ENCODE measurements around the gene CDC42EP5.
"Not testable (repeated sequence)": the region's sequence is repeated elsewhere in the genome, so short reads cannot be mapped to it uniquely, and the experiment has no call there.

The CDC42EP5 gene

DNA sequence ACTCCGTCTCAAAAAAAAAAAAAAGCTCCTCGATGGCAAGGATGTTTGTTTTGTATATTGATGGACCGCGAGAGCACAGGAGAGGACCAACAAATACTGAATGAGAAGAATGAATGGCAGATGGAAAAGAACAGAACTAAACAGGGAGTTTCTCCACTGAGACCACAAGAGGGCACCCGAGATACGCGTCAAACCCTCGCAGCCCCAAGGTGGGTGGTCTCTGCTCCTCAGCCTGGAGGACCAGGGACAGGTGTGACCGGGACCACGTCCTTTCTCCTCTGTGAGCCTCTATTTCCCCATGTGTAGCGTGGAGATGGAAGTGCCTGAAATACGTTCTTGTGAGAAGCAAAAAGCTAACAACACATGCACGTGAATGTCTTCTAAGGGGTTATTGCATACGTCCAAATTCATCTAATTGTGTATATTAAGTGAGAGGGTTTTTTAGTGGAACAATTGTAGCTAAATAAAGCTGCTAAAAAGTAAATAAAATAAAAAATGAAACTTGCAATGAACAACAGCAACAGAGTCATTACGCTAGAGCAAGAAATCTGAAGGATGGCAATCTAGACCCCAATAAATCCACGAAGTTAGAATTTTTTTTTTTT lies 8.3 kb upstream of the CDC42EP5 start:
- Histone ChIP-seq H3K4me3 (ENCODE audit: low read length) (no peak overlapping the region), H3K36me3 (ENCODE audit: control insufficient read depth, insufficient read depth, low read length) (no peaks in the 10 kb centered on the region), H3K27ac (ENCODE audit: low read depth, low read length) (no peak overlapping the region), H3K9ac (ENCODE audit: low read length) (no peak overlapping the region), H3K4me1 (ENCODE audit: control insufficient read depth, insufficient read depth, low read length) (no peaks in the 10 kb centered on the region), H3K27me3 (ENCODE audit: control insufficient read depth, insufficient read depth, low read length) (no peaks in the 10 kb centered on the region)

DNA sequence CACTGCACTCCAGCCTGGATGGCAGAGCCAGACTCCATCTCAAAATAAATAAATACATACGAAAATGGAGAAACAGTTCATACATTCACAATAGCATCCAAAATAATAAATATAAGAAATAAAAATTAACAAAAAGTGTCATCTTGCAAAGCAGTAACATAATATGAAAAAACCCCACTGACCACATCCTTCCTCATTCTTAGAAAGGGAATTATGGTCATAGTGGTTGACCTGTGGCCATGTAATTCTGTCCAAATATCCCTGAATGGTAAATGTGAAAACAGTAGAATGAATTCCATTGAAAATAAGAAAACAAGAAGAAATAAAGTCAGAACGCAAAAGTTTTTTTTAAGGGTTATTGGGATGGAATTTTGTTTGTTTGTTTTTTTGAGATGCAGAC lies 7.0 kb upstream of the CDC42EP5 start:
- Histone ChIP-seq H3K4me1 (ENCODE audit: control insufficient read depth, insufficient read depth, low read length) (no peaks in the 10 kb centered on the region), H3K36me3 (ENCODE audit: control insufficient read depth, insufficient read depth, low read length) (no peaks in the 10 kb centered on the region), H3K27me3 (ENCODE audit: control insufficient read depth, insufficient read depth, low read length) (no peaks in the 10 kb centered on the region), H3K27ac (ENCODE audit: low read depth, low read length) (no peak overlapping the region), H3K4me3 (ENCODE audit: low read length) (no peak overlapping the region), H3K9ac (ENCODE audit: low read length) (no peak overlapping the region)

DNA sequence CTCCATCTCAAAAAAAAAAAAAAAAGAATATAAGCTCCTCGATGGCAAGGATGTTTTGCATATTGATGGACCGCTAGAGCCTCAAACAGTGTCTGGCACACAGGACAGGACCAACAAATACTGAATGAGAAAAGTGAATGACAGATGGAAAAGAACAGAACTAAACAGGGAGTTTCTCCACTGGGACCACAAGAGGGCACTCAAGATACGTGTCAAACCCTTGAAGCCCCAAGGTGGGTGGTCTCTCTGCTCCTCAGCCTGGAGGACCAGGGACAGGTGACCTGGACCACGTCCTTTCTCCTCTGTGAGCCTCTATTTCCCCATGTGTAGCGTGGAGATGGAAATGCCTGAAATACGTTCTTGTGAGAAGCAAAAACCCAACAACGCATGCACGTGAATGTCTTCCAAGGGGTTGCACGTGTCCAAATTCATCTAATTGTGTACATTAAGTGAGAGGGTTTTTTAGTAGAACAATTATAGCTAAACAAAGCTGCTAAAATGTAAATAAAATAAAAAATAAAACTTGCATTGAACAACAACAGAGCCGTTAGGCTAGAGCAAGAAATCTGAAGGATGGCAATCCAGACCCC lies 5.7 kb upstream of the CDC42EP5 start:
- H3K27me3 ChIP-seq (ENCODE audit: control insufficient read depth, insufficient read depth, low read length), result no peaks in the 10 kb centered on the region
- H3K9ac ChIP-seq (ENCODE audit: low read length), result no peak overlapping the region
- H3K4me3 ChIP-seq (ENCODE audit: low read length), result no peak overlapping the region
- no peaks in the 10 kb centered on the region for H3K36me3 ChIP-seq (ENCODE audit: control insufficient read depth, insufficient read depth, low read length)
- H3K4me1 ChIP-seq (ENCODE audit: control insufficient read depth, insufficient read depth, low read length), result no peaks in the 10 kb centered on the region
- H3K27ac ChIP-seq (ENCODE audit: low read depth, low read length), result no peak overlapping the region

GRCh38 chr19:54477650-54478049 lies 4.6 kb upstream of the CDC42EP5 start:
- Histone ChIP-seq H3K9ac (ENCODE audit: low read length) (no peak overlapping the region), H3K4me3 (ENCODE audit: low read length) (no peak overlapping the region), H3K27ac (ENCODE audit: low read depth, low read length) (no peak overlapping the region), H3K27me3 (ENCODE audit: control insufficient read depth, insufficient read depth, low read length) (no peaks in the 10 kb centered on the region), H3K36me3 (ENCODE audit: control insufficient read depth, insufficient read depth, low read length) (no peaks in the 10 kb centered on the region), H3K4me1 (ENCODE audit: control insufficient read depth, insufficient read depth, low read length) (no peaks in the 10 kb centered on the region)

DNA sequence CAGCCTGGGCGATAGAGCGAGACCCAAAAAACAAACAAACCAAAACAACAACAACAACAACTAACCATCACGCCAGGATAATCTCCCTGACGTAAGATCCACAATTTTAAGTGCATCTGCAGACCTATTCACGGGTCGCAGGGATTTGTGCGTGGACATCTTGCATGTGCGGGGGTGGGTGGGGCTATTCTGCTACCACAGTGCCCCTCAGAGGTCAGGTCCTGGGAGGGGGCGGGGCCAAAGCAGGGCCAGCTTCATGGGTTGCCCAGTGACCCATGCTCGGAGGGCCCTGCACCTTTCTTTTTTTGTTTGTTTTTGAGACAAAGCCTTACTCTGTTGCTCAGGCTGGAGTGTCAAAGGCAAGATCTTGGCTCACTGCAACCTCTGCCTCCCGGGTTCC lies 2.6 kb upstream of the CDC42EP5 start:
- no peak overlapping the region for H3K4me3 ChIP-seq (ENCODE audit: low read length)
- no peak overlapping the region for H3K9ac ChIP-seq (ENCODE audit: low read length)
- H3K27ac ChIP-seq (ENCODE audit: low read depth, low read length), result no peak overlapping the region
- H3K36me3 ChIP-seq (ENCODE audit: control insufficient read depth, insufficient read depth, low read length), result no peaks in the 10 kb centered on the region
- H3K27me3 ChIP-seq (ENCODE audit: control insufficient read depth, insufficient read depth, low read length), result no peaks in the 10 kb centered on the region
- no peaks in the 10 kb centered on the region for H3K4me1 ChIP-seq (ENCODE audit: control insufficient read depth, insufficient read depth, low read length)

DNA sequence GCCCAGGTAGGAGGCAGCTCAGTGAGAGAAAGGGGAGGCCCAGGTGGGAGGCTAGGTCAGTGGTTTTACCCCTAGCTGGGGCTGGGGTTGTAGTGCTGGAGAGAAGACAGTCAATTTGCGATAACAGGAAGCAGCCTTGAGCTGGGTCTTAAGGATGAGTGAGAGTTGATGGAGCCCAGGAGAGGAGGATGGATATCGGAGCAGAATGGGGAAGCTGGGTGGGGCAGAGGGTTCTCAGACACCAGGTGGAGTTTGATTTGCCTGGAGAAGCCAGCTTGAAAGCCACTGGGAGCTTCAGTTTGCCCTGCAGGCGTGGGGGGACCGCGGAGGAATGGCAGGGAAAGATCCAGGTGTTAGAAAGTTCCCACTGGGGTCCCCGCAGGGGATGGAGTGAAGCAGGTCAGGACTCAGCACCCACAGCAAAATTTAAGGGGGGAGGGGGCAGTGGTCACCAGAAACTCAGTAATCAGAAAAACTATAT lies 836 bp upstream of the CDC42EP5 start:
- peak overlapping the region; percentile 46 for H3K27ac ChIP-seq (ENCODE audit: low read depth, low read length)
- peak overlapping the region; percentile 47 for H3K4me3 ChIP-seq (ENCODE audit: low read length)
- H3K4me1 ChIP-seq (ENCODE audit: control insufficient read depth, insufficient read depth, low read length), result no peaks in the 10 kb centered on the region
- H3K36me3 ChIP-seq (ENCODE audit: control insufficient read depth, insufficient read depth, low read length), result no peaks in the 10 kb centered on the region
- H3K27me3 ChIP-seq (ENCODE audit: control insufficient read depth, insufficient read depth, low read length), result no peaks in the 10 kb centered on the region
- no peak overlapping the region for H3K9ac ChIP-seq (ENCODE audit: low read length)

- peak overlapping the region; percentile 68 for H3K9ac ChIP-seq (ENCODE audit: low read length)
- H3K4me3 ChIP-seq (ENCODE audit: low read length), result peak overlapping the region; percentile 61
- no peaks in the 10 kb centered on the region for H3K27me3 ChIP-seq (ENCODE audit: control insufficient read depth, insufficient read depth, low read length)
- H3K27ac ChIP-seq (ENCODE audit: low read depth, low read length), result peak overlapping the region; percentile 61
- no peaks in the 10 kb centered on the region for H3K4me1 ChIP-seq (ENCODE audit: control insufficient read depth, insufficient read depth, low read length)
- H3K36me3 ChIP-seq (ENCODE audit: control insufficient read depth, insufficient read depth, low read length), result no peaks in the 10 kb centered on the region
Observed at GRCh38 chr19:54470991-54471782, 1.9 kb downstream of the CDC42EP5 start.

DNA sequence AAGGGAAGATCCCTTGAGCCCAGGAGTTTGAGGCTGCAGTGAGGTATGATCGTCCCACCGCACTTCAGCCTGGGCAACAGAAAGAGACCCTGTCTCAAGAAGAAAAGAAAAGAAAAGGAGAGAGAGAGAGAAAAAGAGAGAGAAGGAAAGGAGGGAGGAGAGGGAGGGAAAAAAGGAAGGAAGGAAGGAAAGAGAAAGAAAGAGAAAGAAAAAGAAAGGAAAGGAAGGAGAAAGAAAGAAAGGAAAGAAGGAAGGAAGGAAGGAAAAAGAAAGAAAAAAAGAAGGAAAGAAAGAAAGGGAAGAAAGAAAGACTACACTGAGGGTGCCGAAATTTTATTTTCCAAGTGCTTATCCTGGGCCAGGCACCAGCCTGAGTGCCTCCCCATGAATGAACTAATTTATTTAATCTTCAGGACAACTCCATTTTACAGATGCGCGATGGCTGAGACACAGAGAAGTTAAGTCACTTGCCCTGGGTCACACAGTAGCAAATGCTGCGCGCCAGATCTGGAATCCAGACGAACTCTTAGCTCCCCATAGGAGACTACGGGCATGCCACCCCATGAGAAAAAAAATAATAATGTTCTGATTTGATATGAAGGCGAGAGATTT lies 2.7 kb downstream of the CDC42EP5 start:
- Histone ChIP-seq H3K4me1 (ENCODE audit: control insufficient read depth, insufficient read depth, low read length) (no peaks in the 10 kb centered on the region), H3K4me3 (ENCODE audit: low read length) (peak overlapping the region; percentile 61), H3K9ac (ENCODE audit: low read length) (peak overlapping the region; percentile 68), H3K36me3 (ENCODE audit: control insufficient read depth, insufficient read depth, low read length) (peaks cover 1% of the 10 kb centered on the region), H3K27me3 (ENCODE audit: control insufficient read depth, insufficient read depth, low read length) (no peaks in the 10 kb centered on the region), H3K27ac (ENCODE audit: low read depth, low read length) (peak overlapping the region; percentile 61)

- no peak overlapping the region for H3K4me3 ChIP-seq (ENCODE audit: low read length)
- H3K9ac ChIP-seq (ENCODE audit: low read length), result no peak overlapping the region
- H3K27me3 ChIP-seq (ENCODE audit: control insufficient read depth, insufficient read depth, low read length), result no peaks in the 10 kb centered on the region
- peaks cover 2% of the 10 kb centered on the region for H3K36me3 ChIP-seq (ENCODE audit: control insufficient read depth, insufficient read depth, low read length)
- H3K4me1 ChIP-seq (ENCODE audit: control insufficient read depth, insufficient read depth, low read length), result no peaks in the 10 kb centered on the region
- H3K27ac ChIP-seq (ENCODE audit: low read depth, low read length), result no peak overlapping the region
Observed at GRCh38 chr19:54469496-54469934, 3.6 kb downstream of the CDC42EP5 start.

DNA sequence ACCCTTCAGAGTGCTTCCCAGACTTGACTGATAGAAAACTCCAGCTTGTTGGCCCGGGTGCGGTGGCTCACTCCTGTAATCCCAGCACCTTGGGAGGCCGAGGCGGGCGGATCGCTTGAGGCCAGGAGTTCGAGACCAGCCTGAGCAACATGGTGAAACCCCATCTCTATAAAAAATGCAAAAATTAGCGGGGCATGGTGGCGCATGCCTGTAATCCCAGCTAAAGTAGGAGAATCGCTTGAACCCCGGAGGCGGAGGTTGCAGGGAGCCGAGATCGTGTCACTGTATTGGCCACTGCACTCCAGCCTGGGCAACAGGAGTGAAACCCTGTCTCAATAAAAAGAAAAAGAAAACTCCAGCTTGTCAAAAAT lies 7.0 kb downstream of the CDC42EP5 start:
- not testable (repeated sequence) for H3K27me3 ChIP-seq (ENCODE audit: control insufficient read depth, insufficient read depth, low read length); H3K9ac ChIP-seq (ENCODE audit: low read length); H3K4me3 ChIP-seq (ENCODE audit: low read length); H3K27ac ChIP-seq (ENCODE audit: low read depth, low read length)
- H3K4me1 ChIP-seq (ENCODE audit: control insufficient read depth, insufficient read depth, low read length), result peaks cover 11% of the 10 kb centered on the region
- H3K36me3 ChIP-seq (ENCODE audit: control insufficient read depth, insufficient read depth, low read length), result peaks cover 11% of the 10 kb centered on the region

- H3K4me1 ChIP-seq (ENCODE audit: control insufficient read depth, insufficient read depth, low read length), result peaks cover 11% of the 10 kb centered on the region
Observed at GRCh38 chr19:54465426-54466109, 7.5 kb downstream of the CDC42EP5 start.

More at GRCh38 chr19:54465426-54466109, 7.5 kb downstream of the CDC42EP5 start:
- H3K27me3 ChIP-seq (ENCODE audit: control insufficient read depth, insufficient read depth, low read length), result no peaks in the 10 kb centered on the region
- H3K9ac ChIP-seq (ENCODE audit: low read length), result no peak overlapping the region
- no peak overlapping the region for H3K27ac ChIP-seq (ENCODE audit: low read depth, low read length)
- peaks cover 14% of the 10 kb centered on the region for H3K36me3 ChIP-seq (ENCODE audit: control insufficient read depth, insufficient read depth, low read length)
- H3K4me3 ChIP-seq (ENCODE audit: low read length), result no peak overlapping the region

Measured in rectal smooth muscle tissue (tissue), 1 donor.